Keratinocyte (primary cell): Measurements from ENCODE around the gene HOXB5. TPM values are rescaled to one million over a fixed set of nuclear protein-coding genes. Genes with fewer than 3 reads are reported as not detected.

ENCODE experiments used
- DNase-seq: peaks from one replicate; pipeline ENCODE4 v3.0.0-alpha.2; 2011; ENCODE audit warnings: low read depth, missing footprints, low spot score
- FAIRE-seq: peaks from 2 replicates; lab custom pipeline; 2011; peaks lifted over from hg19 to GRCh38; lab: Jason Lieb, UNC
- H2AFZ ChIP-seq: 2 replicates; pipeline ENCODE4 v1.6.0; 2012; ENCODE audit warnings: low read length, control low read depth, inconsistent platforms; ENCODE audit not compliant: control insufficient read depth
- H3K27ac ChIP-seq: 2 replicates; pipeline ENCODE4 v1.5.1; 2011; ENCODE audit warnings: low read length; ENCODE audit not compliant: control insufficient read depth, insufficient read depth
- H3K27me3 ChIP-seq: 3 replicates; pipeline ENCODE4 v1.6.0; 2011; ENCODE audit warnings: low read length; ENCODE audit not compliant: control insufficient read depth, insufficient read depth; ENCODE audit errors: extremely low read depth
- H3K36me3 ChIP-seq, 2 experiments: 2 replicates in 1 of 2; 3 replicates in 1 of 2; pipeline ENCODE4 v1.5.1; 2011; ENCODE audit warnings: low read length in 2 of 2, mild to moderate bottlenecking in 1 of 2; ENCODE audit not compliant: control insufficient read depth in 2 of 2, insufficient read depth in 2 of 2; ENCODE audit errors: extremely low read depth in 1 of 2
- H3K4me1 ChIP-seq: 3 replicates; pipeline ENCODE4 v1.5.1; 2011; ENCODE audit warnings: low read length; ENCODE audit not compliant: control insufficient read depth, insufficient read depth; ENCODE audit errors: extremely low read depth
- H3K4me2 ChIP-seq: 3 replicates; pipeline ENCODE4 v1.6.0; 2011; ENCODE audit warnings: low read depth, low read length; ENCODE audit not compliant: control insufficient read depth, insufficient read depth; ENCODE audit errors: extremely low read depth
- H3K4me3 ChIP-seq, 3 experiments: fragments of 200-600 bp in 1 of 3; sonication (generic) in 1 of 3; 2 replicates in 2 of 3; 3 replicates in 1 of 3; pipeline ENCODE4 v1.5.1; 2011 to 2016; ENCODE audit warnings: low read length in 3 of 3, mild to moderate bottlenecking in 3 of 3, control low read depth in 2 of 3, inconsistent platforms in 1 of 3, low read depth in 1 of 3, mixed read lengths in 1 of 3, mixed run types in 1 of 3, moderate library complexity in 1 of 3; ENCODE audit not compliant: control insufficient read depth in 2 of 3, insufficient read depth in 2 of 3; ENCODE audit errors: extremely low read depth in 1 of 3
- H3K79me2 ChIP-seq: 2 replicates; pipeline ENCODE4 v1.6.0; 2012; ENCODE audit warnings: low read length; ENCODE audit not compliant: control insufficient read depth, insufficient read depth
- H3K9ac ChIP-seq: 3 replicates; pipeline ENCODE4 v1.6.0; 2011; ENCODE audit warnings: low read length; ENCODE audit not compliant: control insufficient read depth, insufficient read depth; ENCODE audit errors: extremely low read depth
- H3K9me1 ChIP-seq: 3 replicates; pipeline ENCODE4 v1.6.0; 2011; ENCODE audit warnings: low read length; ENCODE audit not compliant: control insufficient read depth, insufficient read depth; ENCODE audit errors: extremely low read depth
- H3K9me3 ChIP-seq: 2 replicates; pipeline ENCODE4 v1.5.1; 2012; ENCODE audit warnings: low read depth, low read length; ENCODE audit not compliant: control insufficient read depth
- H4K20me1 ChIP-seq: 3 replicates; pipeline ENCODE4 v1.6.0; 2011; ENCODE audit warnings: low read length; ENCODE audit not compliant: control insufficient read depth, insufficient read depth; ENCODE audit errors: extremely low read depth
- EZH2 ChIP-seq: IDR thresholded peaks from one replicate; pipeline ENCODE4 v1.6.1; 2012; ENCODE audit warnings: inconsistent platforms, mild to moderate bottlenecking, low read length, moderate library complexity
- dilution Hi-C: fragments of 300-500 bp; cut with MboI; formaldehyde crosslinking; loops from one replicate; pipeline ENCODE4 v1.7.0; 2020; ENCODE audit warnings: low sequenced_read_pairs; ENCODE audit not compliant: extremely low pct_ligation_motif_present
- polyA plus RNA-seq, 5 experiments: library from polyadenylated mRNA; depleted of rRNA in 3 of 5; stranded (reverse) in 3 of 5; stranded (forward) in 1 of 5; unstranded in 1 of 5; fragments of >200 nt; gene quantifications; 1 replicate in 1 of 5; 2 replicates in 3 of 5; 3 replicates in 1 of 5; pipeline versions ENCODE4 v1.2.1 to v1.2.3, GENCODE V29; 2011 to 2012; ENCODE audit warnings: missing spikeins in 2 of 5, low read depth in 1 of 5, low replicate concordance in 1 of 5
- TF ChIP-seq, protein P1 (sequence below), 3 experiments: IDR thresholded peaks in 1 of 3; conservative IDR thresholded peaks in 1 of 3; optimal IDR thresholded peaks in 1 of 3; 2 replicates in 2 of 3; 3 replicates in 1 of 3; pipeline versions ENCODE3 to v1.5.1; 2011; ENCODE audit warnings: low read length in 3 of 3, mild to moderate bottlenecking in 3 of 3, moderate library complexity in 2 of 3, control low read depth in 1 of 3, inconsistent platforms in 1 of 3; ENCODE audit not compliant: insufficient read depth in 2 of 3; ENCODE audit errors: extremely low read depth in 1 of 3

The HOXB5 gene
- polyA plus RNA-seq, 1 donor (not counting 4 experiments of a cell fraction or from before 2014, with no cell fraction given): not detected

DNA sequence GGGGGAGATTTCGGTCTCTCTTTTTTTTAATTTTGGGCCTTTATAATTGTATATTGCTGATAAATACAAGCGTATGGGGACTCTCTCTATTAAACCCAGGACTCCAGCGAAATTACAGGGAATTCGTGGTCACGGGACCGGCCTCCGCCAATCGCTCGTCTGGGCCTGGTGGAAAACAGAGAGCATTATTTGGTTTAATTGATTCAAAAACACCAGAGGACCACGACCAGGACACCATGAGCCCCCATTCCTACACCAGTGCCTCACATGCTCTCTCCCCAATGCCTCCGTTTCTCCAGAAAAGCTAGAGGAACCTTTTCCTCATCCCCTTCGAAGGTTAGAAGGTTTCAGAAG is 48.6 kb downstream of the HOXB5 start, which contains the start of gene HOXB2:
TSS of gene HOXB2 (minus strand) at position 88 of the 354 bp plus-strand sequence. CDS start 198 bp downstream, outside the sequence.
- peak within 1 kb of the TSS; percentile 54 to 76 (median 73) for H3K4me3 ChIP-seq
- peaks cover 24% of the 10 kb centered on the region for H3K27me3 ChIP-seq
- H3K9me3 ChIP-seq: no peaks in the 10 kb centered on the region
- H3K4me1 ChIP-seq: peaks cover 15% of the 10 kb centered on the region
- peaks cover 13% of the 10 kb centered on the region for H3K79me2 ChIP-seq
- FAIRE-seq (no peak), DNase-seq (no peak)
- TF ChIP-seq EZH2: no peak
- TF ChIP-seq, protein P1, sequence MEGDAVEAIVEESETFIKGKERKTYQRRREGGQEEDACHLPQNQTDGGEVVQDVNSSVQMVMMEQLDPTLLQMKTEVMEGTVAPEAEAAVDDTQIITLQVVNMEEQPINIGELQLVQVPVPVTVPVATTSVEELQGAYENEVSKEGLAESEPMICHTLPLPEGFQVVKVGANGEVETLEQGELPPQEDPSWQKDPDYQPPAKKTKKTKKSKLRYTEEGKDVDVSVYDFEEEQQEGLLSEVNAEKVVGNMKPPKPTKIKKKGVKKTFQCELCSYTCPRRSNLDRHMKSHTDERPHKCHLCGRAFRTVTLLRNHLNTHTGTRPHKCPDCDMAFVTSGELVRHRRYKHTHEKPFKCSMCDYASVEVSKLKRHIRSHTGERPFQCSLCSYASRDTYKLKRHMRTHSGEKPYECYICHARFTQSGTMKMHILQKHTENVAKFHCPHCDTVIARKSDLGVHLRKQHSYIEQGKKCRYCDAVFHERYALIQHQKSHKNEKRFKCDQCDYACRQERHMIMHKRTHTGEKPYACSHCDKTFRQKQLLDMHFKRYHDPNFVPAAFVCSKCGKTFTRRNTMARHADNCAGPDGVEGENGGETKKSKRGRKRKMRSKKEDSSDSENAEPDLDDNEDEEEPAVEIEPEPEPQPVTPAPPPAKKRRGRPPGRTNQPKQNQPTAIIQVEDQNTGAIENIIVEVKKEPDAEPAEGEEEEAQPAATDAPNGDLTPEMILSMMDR (optimal IDR thresholded peaks at IDR 0.05 in 1 of 3, IDR thresholded peaks at IDR 0.05 in 1 of 3, conservative IDR thresholded peaks at IDR 0.05 in 1 of 3; ENCODE audit: extremely low read depth in 1 of 3, insufficient read depth in 2 of 3, low read length in 3 of 3): no peak
- H3K27ac ChIP-seq: peak within 1 kb of the TSS; percentile 71
- dilution Hi-C loops: no loop called here
- H3K9me1 ChIP-seq: no peaks in the 10 kb centered on the region
- no peaks in the 10 kb centered on the region for H4K20me1 ChIP-seq
- peak within 1 kb of the TSS; percentile 74 for H3K9ac ChIP-seq
- H2AFZ ChIP-seq: peak within 1 kb of the TSS; percentile 37
- H3K36me3 ChIP-seq: peaks cover 0 to 3% of the 10 kb centered on the region in 2 experiments
- H3K4me2 ChIP-seq: peak within 1 kb of the TSS; percentile 77

DNA sequence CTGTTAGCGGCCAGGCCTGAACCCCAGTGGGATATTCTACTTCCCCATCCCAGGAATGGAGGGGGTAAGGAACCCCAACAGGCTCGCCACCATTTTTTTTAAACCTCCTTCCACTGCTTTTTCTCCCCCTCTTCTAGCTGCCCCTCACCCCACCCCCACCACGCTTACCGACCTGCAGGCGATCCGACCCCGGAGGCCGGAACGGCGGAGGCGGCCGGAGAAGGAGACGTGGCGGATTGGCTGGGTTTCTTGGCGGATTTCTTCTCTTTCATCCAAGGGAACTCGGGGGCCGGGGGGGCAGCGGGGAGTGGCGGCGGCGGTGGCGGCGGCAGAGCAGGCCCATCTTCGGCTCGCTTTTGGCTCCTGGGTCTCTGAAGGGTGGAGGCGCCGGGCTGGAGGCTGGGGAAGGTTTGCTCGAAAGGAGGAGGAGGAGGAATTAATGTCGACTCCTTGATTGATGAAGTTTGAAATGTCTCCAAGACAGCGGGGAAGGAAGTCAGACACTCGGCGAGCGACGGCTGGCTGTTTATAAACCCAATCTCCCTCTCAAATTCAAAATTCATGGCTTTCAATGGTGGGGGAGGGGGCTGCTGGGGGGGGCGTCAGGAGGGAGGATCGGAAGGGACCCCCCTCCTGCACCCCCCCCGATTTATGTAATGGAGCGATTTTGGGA is 49.1 kb downstream of the HOXB5 start:
- Histone ChIP-seq H2AFZ (no peak overlapping the region), H3K36me3 (peaks cover 0 to 3% of the 10 kb centered on the region in 2 experiments), H3K9me3 (no peaks in the 10 kb centered on the region), H3K4me3 (peak overlapping the region; percentile 54 to 76 (median 73)), H3K4me2 (peak overlapping the region; percentile 77), H3K9me1 (no peaks in the 10 kb centered on the region), H3K27me3 (peaks cover 24% of the 10 kb centered on the region), H3K27ac (peak overlapping the region; percentile 71), H3K79me2 (peaks cover 13% of the 10 kb centered on the region), H4K20me1 (no peaks in the 10 kb centered on the region), H3K9ac (peak overlapping the region; percentile 74), H3K4me1 (peaks cover 20% of the 10 kb centered on the region)
- dilution Hi-C loops: no loop called here
- FAIRE-seq: no peak
- no peak for DNase-seq
- TF ChIP-seq, protein P1 (optimal IDR thresholded peaks at IDR 0.05 in 1 of 3, IDR thresholded peaks at IDR 0.05 in 1 of 3, conservative IDR thresholded peaks at IDR 0.05 in 1 of 3; ENCODE audit: extremely low read depth in 1 of 3, insufficient read depth in 2 of 3, low read length in 3 of 3): no peak
- TF ChIP-seq EZH2: peak; percentile 29
